AG08395 (cell line): ENCODE results near the gene RNF224.

ENCODE experiments used
- DNase-seq: peaks from one replicate; pipeline ENCODE4 v3.0.0; 2012; ENCODE audit warnings: mixed read lengths, low spot score

Gene RNF224

GRCh38 chr9:137192448-137192780 lies 34.9 kb upstream of the RNF224 start:
- no peak for DNase-seq

- no peak for DNase-seq
Measured at GRCh38 chr9:137192859-137193258, 34.4 kb upstream of the RNF224 start.

DNA sequence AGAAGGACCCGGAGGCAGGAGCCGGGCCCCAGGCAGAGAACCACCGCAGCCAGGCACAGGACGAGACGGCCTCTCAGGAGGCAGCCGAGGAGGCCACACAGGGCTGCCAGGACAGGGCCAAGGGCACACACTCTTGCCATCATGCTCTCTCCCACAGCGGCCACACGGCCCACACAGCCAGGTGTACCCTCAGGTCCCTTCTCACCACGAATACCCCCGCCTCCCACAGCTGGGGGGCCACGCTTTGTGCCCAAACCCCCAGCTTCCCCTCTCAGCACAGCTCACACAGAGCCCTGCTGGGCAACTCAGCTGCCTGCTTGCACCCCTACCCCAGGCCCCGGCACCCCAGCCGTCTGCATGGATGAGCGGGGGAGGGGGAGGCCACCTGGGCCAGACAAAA lies 33.5 kb upstream of the RNF224 start:
- no peak for DNase-seq

DNA sequence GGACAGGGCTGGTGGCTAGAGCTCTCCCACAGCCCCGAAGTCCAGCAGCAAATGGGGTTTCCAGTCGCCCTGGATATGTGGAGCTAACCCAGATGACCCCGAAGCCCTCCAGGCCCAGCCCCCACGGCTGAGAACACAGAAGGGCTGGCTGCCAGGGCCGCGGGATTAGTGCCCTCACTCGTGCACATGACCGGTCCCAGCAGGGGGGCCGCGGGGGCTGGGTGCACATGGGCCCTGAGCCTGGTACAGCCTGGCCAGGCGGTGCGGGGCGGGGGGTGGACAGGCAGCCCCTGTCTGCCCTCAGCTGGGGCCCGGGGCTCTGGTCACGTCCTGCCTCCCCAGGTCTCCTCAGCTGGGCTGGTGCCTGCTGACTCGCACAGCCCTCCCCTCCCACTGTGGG lies 32.9 kb upstream of the RNF224 start:
- DNase-seq = no peak

GRCh38 chr9:137194909-137195308 lies 32.4 kb upstream of the RNF224 start:
- no peak for DNase-seq

GRCh38 chr9:137195525-137196220 lies 31.6 kb upstream of the RNF224 start:
- no peak for DNase-seq

DNA sequence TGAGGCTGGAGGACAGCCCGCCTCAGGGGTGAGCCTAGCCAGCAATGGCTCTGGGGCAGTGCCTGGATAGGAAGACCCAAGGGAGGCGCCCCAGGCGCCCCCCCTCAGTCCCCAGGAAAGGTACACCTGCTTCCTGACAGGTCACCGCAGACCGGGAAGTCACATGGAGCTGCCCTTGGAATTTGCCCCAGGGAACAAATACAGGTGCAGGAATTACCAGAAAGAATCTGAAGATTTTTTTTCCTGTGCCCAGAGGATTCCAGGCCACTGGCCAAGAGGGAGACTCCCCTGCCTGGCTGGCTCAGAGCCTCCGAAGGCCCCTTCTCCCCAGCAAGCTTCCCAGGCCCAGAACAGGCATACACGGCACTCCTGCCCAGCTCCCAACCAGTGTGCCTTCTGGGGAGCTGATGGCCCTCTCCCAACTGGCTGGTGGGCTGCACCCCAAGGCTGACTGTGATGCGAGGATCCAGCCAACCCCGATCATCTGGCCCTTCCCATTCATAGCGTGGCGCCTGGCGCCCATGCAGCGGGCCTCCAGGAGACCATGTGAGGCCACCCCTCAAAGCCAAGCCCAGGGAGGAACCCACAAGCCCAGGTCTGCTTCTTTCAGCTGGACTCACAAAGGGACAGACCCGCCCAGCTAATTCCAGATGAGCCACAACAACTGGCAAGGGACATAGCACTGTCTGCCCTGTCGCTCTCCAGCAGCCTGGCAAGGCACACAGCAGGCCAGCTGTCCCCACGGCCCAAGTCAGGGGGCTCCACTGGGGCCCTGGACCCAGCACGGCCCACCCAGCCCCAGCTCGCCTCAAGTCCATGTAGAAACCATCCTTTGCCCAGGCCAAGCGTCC lies 29.0 kb upstream of the RNF224 start:
- no peak for DNase-seq

GRCh38 chr9:137198902-137199283 lies 28.4 kb upstream of the RNF224 start:
- no peak for DNase-seq

DNA sequence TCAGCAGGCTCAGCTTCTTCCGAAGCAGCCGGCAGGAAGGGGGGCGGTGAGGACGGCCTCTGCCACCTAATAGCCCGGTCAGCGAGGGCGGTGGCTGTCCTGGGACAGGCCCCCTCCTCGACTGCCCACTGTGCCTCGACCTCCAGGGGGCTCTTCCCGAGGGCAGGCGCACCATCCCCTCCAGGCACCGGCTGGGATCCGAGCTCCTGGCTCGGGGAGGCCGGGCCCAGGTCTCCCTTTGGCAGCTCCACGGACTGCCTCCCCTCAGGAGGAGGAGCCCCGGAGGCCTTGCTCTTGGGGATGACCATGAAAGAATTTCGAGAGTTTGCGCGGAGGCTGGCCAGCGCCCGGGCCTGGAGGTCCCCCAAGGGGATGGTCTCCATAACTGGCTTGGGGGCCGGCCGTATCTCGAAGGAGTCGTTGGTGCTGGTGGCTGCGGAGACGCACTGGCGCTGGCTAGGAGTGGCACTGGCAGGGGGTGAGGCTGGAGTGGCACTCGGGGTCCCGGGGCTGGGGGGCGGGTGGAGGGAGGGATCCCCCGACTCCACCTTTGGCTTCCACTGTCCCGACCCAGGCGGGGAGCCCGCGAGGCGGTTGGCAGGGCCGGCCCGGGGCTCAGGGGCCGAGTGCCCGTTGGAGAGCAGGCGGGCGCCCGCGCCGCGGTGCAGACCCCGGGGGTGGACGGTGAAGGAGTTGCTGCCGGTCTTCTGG lies 27.7 kb upstream of the RNF224 start:
- DNase-seq = no peak

- peak; percentile 100 for DNase-seq
Measured at GRCh38 chr9:137200311-137201204, 26.7 kb upstream of the RNF224 start, which contains the start of gene TPRN. TSS of gene TPRN (minus strand) at chr9:137200741. CDS start at chr9:137200711, 30 bp downstream.

DNA sequence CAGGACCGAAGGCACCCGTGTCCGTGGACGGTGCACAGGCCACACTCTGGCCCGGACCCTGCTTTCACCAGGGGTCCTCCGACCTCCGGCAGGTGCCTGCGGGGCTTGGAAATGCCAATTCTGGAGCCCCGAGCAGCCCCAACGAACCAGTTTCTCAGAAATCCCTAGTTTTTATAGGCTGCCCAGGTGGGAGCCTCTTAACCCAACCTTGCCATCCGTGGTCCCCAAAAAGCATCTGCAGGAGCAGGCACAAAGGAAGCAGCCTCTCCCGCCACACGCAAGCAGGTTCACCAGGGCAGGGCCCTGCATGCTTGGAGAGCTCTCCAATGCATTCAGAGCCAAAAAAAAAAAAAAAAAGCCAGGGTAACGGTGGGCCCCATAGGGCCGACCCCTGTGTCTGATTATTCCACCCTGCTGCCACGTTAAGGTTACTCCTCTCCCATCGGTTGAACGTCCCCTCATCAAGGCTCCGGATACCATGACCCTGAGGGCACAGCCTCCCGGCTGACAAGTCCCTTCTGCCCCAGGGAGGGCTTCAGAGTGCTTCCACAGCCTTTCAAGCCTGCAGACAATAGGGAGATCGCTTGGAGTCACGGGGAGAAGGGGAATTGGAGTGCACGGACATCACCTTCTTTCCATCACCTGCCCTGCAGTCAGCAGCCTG lies 26.0 kb upstream of the RNF224 start:
- DNase-seq = no peak

DNA sequence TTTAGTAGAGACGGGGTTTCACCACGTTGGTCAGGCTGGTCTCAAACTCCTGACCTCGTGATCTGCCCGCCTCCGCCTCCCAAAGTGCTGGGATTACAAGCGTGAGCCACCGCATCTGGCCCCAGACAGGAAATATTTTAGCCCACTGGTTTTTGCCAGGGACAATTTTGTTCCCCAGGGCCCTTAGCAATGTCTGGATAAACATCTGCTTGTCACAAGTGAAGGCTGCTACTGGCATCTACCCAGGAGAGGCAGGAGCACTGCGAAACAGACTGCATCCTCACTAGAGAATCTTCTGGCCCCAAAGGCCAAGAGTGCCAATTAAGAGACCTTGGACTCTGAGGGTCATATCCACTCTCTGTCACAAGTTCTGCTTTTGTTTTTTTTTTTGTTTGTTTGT lies 24.3 kb upstream of the RNF224 start:
- DNase-seq = no peak

DNA sequence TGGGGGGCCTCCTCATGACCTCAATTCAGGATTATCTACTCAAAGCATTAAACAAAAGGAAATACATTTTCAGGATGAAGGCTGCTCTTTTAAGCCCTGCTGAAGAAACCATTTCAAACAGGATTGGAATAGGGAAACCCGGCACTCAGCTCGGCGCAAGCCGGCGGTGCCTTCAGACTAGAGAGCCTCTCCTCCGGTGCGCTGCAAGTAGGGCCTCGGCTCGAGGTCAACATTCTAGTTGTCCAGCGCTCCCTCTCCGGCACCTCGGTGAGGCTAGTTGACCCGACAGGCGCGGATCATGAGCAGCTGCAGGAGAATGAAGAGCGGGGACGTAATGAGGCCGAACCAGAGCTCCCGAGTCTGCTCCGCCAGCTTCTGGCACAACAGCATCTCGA lies 22.6 kb upstream of the RNF224 start:
- DNase-seq = no peak

- peak; percentile 94 for DNase-seq
Measured at GRCh38 chr9:137205126-137206069, 21.9 kb upstream of the RNF224 start, which contains the start of the genes NDOR1 and TMEM203. TSS of gene NDOR1 (plus strand) at chr9:137205700. CDS start at chr9:137205778, 78 bp downstream. TSS of gene TMEM203 (minus strand) at chr9:137205648. CDS start at chr9:137205414, 234 bp downstream.

DNA sequence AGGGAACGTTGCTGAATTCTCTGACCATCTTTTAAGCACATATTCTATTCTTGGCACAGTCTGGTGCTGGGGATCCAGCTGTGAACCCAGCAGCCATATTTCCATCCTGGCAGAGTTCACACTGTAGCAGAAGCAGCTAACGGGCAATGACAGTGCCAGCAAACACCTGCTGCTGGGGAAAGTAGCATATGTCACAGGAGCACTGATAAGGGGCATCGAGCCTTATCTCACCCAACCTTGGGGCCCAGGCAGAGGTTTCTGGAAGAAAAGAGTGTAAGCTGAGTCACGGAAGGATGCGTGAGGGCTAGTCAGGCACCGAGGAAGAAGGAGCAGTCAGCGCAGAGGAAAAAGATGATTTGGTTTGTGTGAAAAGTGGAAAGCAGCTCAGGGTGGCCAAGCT lies 20.7 kb upstream of the RNF224 start:
- DNase-seq = no peak

DNA sequence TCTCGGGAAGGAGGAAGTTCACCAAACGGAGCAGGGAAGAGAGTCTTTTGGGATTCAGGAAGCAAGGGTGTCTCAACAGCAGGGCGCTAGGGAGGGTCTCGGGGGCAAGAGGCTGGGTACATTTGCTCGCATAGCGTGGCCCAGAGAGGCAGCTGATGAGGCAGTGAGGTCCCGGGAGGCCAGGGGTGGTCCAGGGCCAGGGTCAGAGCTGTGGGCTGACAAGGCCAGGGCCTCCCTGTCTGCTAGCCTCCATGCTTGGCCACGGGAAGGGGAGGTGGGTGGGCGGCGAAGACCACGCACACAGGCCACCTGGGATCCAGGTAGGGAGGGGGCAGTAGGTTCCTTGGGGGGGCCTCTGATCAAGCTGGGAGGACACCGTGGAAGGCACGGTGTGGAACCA lies 15.8 kb upstream of the RNF224 start:
- DNase-seq = no peak

GRCh38 chr9:137212520-137212919 lies 14.8 kb upstream of the RNF224 start:
- no peak for DNase-seq

GRCh38 chr9:137213160-137214060 lies 13.9 kb upstream of the RNF224 start:
- DNase-seq = no peak

GRCh38 chr9:137214620-137215019 lies 12.7 kb upstream of the RNF224 start:
- DNase-seq = no peak
